Measurements from ENCODE around the gene F13B. TPM values are rescaled to one million over a fixed set of nuclear protein-coding genes. Genes with fewer than 3 reads are reported as not detected.

F13B gene
- total RNA-seq, 1 experiment from 2014 or later, result not detected

DNA sequence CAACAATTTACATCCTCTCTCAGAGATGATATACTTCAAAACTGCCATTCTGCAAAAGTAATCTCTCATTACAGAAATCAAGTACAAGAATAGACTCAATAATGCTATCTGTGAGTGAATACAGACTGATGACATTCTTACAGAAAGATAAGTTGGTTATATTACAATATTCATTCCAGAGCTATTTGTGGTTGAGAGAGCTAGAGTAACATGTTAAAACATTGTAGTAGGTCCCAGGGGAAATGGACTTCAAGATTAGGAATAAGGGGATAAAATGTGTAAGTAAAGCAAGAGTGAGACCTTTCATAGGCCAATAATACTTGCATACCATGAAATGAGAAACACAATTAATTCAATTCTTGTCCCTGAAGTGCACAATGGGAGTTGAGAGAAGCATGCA, 1.5 kb downstream of the F13B start:
- POLR2A ChIA-PET, result no interaction called here
- H3K27me3 ChIP-seq (ENCODE audit: insufficient read depth, low read length), result no peaks in the 10 kb centered on the region
- no peaks in the 10 kb centered on the region for H3K4me1 ChIP-seq (ENCODE audit: control insufficient read depth in 1 of 2, insufficient read depth in 2 of 2, low read length in 2 of 2)
- no peak overlapping the region for H3K4me3 ChIP-seq (replicated peaks in 1 of 2; ENCODE audit: low read depth in 1 of 2, low read length in 2 of 2)
- ATAC-seq (no peak), DNase-seq (ENCODE audit: low read depth, low spot score) (no peak)
- no peaks in the 10 kb centered on the region for H3K9me3 ChIP-seq (ENCODE audit: control insufficient read depth in 1 of 2, insufficient read depth in 1 of 2, low read depth in 1 of 2, low read length in 2 of 2)
- H2AFZ ChIP-seq (ENCODE audit: low read depth, low read length, poor library complexity, severe bottlenecking), result no peak overlapping the region
- no peak overlapping the region for H3K9ac ChIP-seq (ENCODE audit: low read length)
- no peak overlapping the region for H3K4me2 ChIP-seq (ENCODE audit: low read length)
- H3K79me2 ChIP-seq (ENCODE audit: insufficient read depth, low read length), result no peaks in the 10 kb centered on the region
- CTCF ChIA-PET, result no interaction called here
- H3K27ac ChIP-seq (ENCODE audit: low read depth, low read length), result no peak overlapping the region
- no TSS peak for BruUV-seq (replicated peaks)
- H4K20me1 ChIP-seq (ENCODE audit: insufficient read depth), result no peaks in the 10 kb centered on the region
- RAD21 ChIA-PET (ENCODE audit: low non-redundant PET in 1 of 2, low total read pairs in 2 of 2, uncharacterized antibody in 2 of 2, unreplicated experiment in 2 of 2), result no interaction called here
- H3K9me2 ChIP-seq (ENCODE audit: insufficient read depth), result no peaks in the 10 kb centered on the region
- no peak for TF ChIP-seq RAD21 (IDR thresholded peaks at IDR 0.05; ENCODE audit: low read depth)
- no peak for TF ChIP-seq ELF1 (IDR thresholded peaks at IDR 0.05; ENCODE audit: borderline replicate concordance, low read depth)
- TF ChIP-seq POLR2AphosphoS5 (IDR thresholded peaks at IDR 0.05; ENCODE audit: low read depth, low read length), result no peak
- TF ChIP-seq SP1 (IDR thresholded peaks at IDR 0.05; ENCODE audit: low read depth), result no peak
- no peak for TF ChIP-seq ZNF274 (IDR thresholded peaks at IDR 0.05; ENCODE audit: low read depth, low read length)
- TF ChIP-seq JUND (IDR thresholded peaks at IDR 0.05), result no peak
- no peak for TF ChIP-seq EGR1 (IDR thresholded peaks at IDR 0.05; ENCODE audit: low read depth)
- TF ChIP-seq CBX3 (IDR thresholded peaks at IDR 0.05; ENCODE audit: low read depth), result no peak
- TF ChIP-seq, protein P1, sequence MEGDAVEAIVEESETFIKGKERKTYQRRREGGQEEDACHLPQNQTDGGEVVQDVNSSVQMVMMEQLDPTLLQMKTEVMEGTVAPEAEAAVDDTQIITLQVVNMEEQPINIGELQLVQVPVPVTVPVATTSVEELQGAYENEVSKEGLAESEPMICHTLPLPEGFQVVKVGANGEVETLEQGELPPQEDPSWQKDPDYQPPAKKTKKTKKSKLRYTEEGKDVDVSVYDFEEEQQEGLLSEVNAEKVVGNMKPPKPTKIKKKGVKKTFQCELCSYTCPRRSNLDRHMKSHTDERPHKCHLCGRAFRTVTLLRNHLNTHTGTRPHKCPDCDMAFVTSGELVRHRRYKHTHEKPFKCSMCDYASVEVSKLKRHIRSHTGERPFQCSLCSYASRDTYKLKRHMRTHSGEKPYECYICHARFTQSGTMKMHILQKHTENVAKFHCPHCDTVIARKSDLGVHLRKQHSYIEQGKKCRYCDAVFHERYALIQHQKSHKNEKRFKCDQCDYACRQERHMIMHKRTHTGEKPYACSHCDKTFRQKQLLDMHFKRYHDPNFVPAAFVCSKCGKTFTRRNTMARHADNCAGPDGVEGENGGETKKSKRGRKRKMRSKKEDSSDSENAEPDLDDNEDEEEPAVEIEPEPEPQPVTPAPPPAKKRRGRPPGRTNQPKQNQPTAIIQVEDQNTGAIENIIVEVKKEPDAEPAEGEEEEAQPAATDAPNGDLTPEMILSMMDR (IDR thresholded peaks at IDR 0.05 in 2 of 3, conservative IDR thresholded peaks at IDR 0.05 in 1 of 3; ENCODE audit: borderline replicate concordance in 1 of 3, insufficient read depth in 1 of 3, low read depth in 2 of 3, low read length in 2 of 3), result no peak
- no peak for TF ChIP-seq YY1 (IDR thresholded peaks at IDR 0.05; ENCODE audit: extremely low read depth, insufficient replicate concordance, low read depth, low read length)
- TF ChIP-seq POLR2A (IDR thresholded peaks at IDR 0.05; ENCODE audit: borderline replicate concordance, extremely low read depth, insufficient read depth, insufficient read length), result no peak
- no peak for TF ChIP-seq EZH2 (IDR thresholded peaks at IDR 0.05)
- TF ChIP-seq, protein P2, sequence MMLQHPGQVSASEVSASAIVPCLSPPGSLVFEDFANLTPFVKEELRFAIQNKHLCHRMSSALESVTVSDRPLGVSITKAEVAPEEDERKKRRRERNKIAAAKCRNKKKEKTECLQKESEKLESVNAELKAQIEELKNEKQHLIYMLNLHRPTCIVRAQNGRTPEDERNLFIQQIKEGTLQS (IDR thresholded peaks at IDR 0.05), result no peak
- TF ChIP-seq TCF7L2 (IDR thresholded peaks at IDR 0.05; ENCODE audit: borderline replicate concordance, extremely low read depth, insufficient read depth, insufficient read length), result no peak
- H3K36me3 ChIP-seq (ENCODE audit: control insufficient read depth in 1 of 2, insufficient read depth in 2 of 2, low read length in 2 of 2), result no peaks in the 10 kb centered on the region
- intact Hi-C loops (cut with micrococcal nuclease), result loop anchor here (10.0 kb wide), 1 partner anchor 241 kb away; no protein-coding TSS in a partner anchor

Measured in HCT116 (cell line).